Keratinocyte (primary cell): ENCODE measurements around the gene DCAF7. TPM values are rescaled to one million over a fixed set of nuclear protein-coding genes. Genes with fewer than 3 reads are reported as not detected.

Source experiments
- DNase-seq: peaks from one replicate; pipeline ENCODE4 v3.0.0-alpha.2; 2011; ENCODE audit warnings: low read depth, missing footprints, low spot score
- FAIRE-seq: peaks from 2 replicates; lab custom pipeline; 2011; peaks lifted over from hg19 to GRCh38; lab: Jason Lieb, UNC
- H2AFZ ChIP-seq: 2 replicates; pipeline ENCODE4 v1.6.0; 2012; ENCODE audit warnings: low read length, control low read depth, inconsistent platforms; ENCODE audit not compliant: control insufficient read depth
- H3K27ac ChIP-seq: 2 replicates; pipeline ENCODE4 v1.5.1; 2011; ENCODE audit warnings: low read length; ENCODE audit not compliant: control insufficient read depth, insufficient read depth
- H3K27me3 ChIP-seq: 3 replicates; pipeline ENCODE4 v1.6.0; 2011; ENCODE audit warnings: low read length; ENCODE audit not compliant: control insufficient read depth, insufficient read depth; ENCODE audit errors: extremely low read depth
- H3K36me3 ChIP-seq, 2 experiments: 2 replicates in 1 of 2; 3 replicates in 1 of 2; pipeline ENCODE4 v1.5.1; 2011; ENCODE audit warnings: low read length in 2 of 2, mild to moderate bottlenecking in 1 of 2; ENCODE audit not compliant: control insufficient read depth in 2 of 2, insufficient read depth in 2 of 2; ENCODE audit errors: extremely low read depth in 1 of 2
- H3K4me1 ChIP-seq: 3 replicates; pipeline ENCODE4 v1.5.1; 2011; ENCODE audit warnings: low read length; ENCODE audit not compliant: control insufficient read depth, insufficient read depth; ENCODE audit errors: extremely low read depth
- H3K4me2 ChIP-seq: 3 replicates; pipeline ENCODE4 v1.6.0; 2011; ENCODE audit warnings: low read depth, low read length; ENCODE audit not compliant: control insufficient read depth, insufficient read depth; ENCODE audit errors: extremely low read depth
- H3K4me3 ChIP-seq, 3 experiments: fragments of 200-600 bp in 1 of 3; sonication (generic) in 1 of 3; 2 replicates in 2 of 3; 3 replicates in 1 of 3; pipeline ENCODE4 v1.5.1; 2011 to 2016; ENCODE audit warnings: low read length in 3 of 3, mild to moderate bottlenecking in 3 of 3, control low read depth in 2 of 3, inconsistent platforms in 1 of 3, low read depth in 1 of 3, mixed read lengths in 1 of 3, mixed run types in 1 of 3, moderate library complexity in 1 of 3; ENCODE audit not compliant: control insufficient read depth in 2 of 3, insufficient read depth in 2 of 3; ENCODE audit errors: extremely low read depth in 1 of 3
- H3K79me2 ChIP-seq: 2 replicates; pipeline ENCODE4 v1.6.0; 2012; ENCODE audit warnings: low read length; ENCODE audit not compliant: control insufficient read depth, insufficient read depth
- H3K9ac ChIP-seq: 3 replicates; pipeline ENCODE4 v1.6.0; 2011; ENCODE audit warnings: low read length; ENCODE audit not compliant: control insufficient read depth, insufficient read depth; ENCODE audit errors: extremely low read depth
- H3K9me1 ChIP-seq: 3 replicates; pipeline ENCODE4 v1.6.0; 2011; ENCODE audit warnings: low read length; ENCODE audit not compliant: control insufficient read depth, insufficient read depth; ENCODE audit errors: extremely low read depth
- H3K9me3 ChIP-seq: 2 replicates; pipeline ENCODE4 v1.5.1; 2012; ENCODE audit warnings: low read depth, low read length; ENCODE audit not compliant: control insufficient read depth
- H4K20me1 ChIP-seq: 3 replicates; pipeline ENCODE4 v1.6.0; 2011; ENCODE audit warnings: low read length; ENCODE audit not compliant: control insufficient read depth, insufficient read depth; ENCODE audit errors: extremely low read depth
- CTCF ChIP-seq, 3 experiments: IDR thresholded peaks in 1 of 3; conservative IDR thresholded peaks in 1 of 3; optimal IDR thresholded peaks in 1 of 3; 2 replicates in 2 of 3; 3 replicates in 1 of 3; pipeline versions ENCODE3 to v1.5.1; 2011; ENCODE audit warnings: low read length in 3 of 3, mild to moderate bottlenecking in 3 of 3, moderate library complexity in 2 of 3, control low read depth in 1 of 3, inconsistent platforms in 1 of 3; ENCODE audit not compliant: insufficient read depth in 2 of 3; ENCODE audit errors: extremely low read depth in 1 of 3
- EZH2 ChIP-seq: IDR thresholded peaks from one replicate; pipeline ENCODE4 v1.6.1; 2012; ENCODE audit warnings: inconsistent platforms, mild to moderate bottlenecking, low read length, moderate library complexity
- dilution Hi-C: fragments of 300-500 bp; cut with MboI; formaldehyde crosslinking; loops from one replicate; pipeline ENCODE4 v1.7.0; 2020; ENCODE audit warnings: low sequenced_read_pairs; ENCODE audit not compliant: extremely low pct_ligation_motif_present
- polyA plus RNA-seq, 5 experiments: library from polyadenylated mRNA; depleted of rRNA in 3 of 5; stranded (reverse) in 3 of 5; stranded (forward) in 1 of 5; unstranded in 1 of 5; fragments of >200 nt; gene quantifications; 1 replicate in 1 of 5; 2 replicates in 3 of 5; 3 replicates in 1 of 5; pipeline versions ENCODE4 v1.2.1 to v1.2.3, GENCODE V29; 2011 to 2012; ENCODE audit warnings: missing spikeins in 2 of 5, low read depth in 1 of 5, low replicate concordance in 1 of 5

Gene DCAF7
- polyA plus RNA-seq, 1 donor (not counting 4 experiments of a cell fraction or from before 2014, with no cell fraction given), result 32.6 TPM

- dilution Hi-C loops, result no loop called here
- FAIRE-seq, result no peak
- TF ChIP-seq EZH2 (no peak), CTCF (optimal IDR thresholded peaks at IDR 0.05 in 1 of 3, IDR thresholded peaks at IDR 0.05 in 1 of 3, conservative IDR thresholded peaks at IDR 0.05 in 1 of 3; ENCODE audit: extremely low read depth in 1 of 3, insufficient read depth in 2 of 3, low read length in 3 of 3) (no peak)
These were observed 31.0 kb upstream of the DCAF7 start for GRCh38 chr17:63519116-63519881.

DNA sequence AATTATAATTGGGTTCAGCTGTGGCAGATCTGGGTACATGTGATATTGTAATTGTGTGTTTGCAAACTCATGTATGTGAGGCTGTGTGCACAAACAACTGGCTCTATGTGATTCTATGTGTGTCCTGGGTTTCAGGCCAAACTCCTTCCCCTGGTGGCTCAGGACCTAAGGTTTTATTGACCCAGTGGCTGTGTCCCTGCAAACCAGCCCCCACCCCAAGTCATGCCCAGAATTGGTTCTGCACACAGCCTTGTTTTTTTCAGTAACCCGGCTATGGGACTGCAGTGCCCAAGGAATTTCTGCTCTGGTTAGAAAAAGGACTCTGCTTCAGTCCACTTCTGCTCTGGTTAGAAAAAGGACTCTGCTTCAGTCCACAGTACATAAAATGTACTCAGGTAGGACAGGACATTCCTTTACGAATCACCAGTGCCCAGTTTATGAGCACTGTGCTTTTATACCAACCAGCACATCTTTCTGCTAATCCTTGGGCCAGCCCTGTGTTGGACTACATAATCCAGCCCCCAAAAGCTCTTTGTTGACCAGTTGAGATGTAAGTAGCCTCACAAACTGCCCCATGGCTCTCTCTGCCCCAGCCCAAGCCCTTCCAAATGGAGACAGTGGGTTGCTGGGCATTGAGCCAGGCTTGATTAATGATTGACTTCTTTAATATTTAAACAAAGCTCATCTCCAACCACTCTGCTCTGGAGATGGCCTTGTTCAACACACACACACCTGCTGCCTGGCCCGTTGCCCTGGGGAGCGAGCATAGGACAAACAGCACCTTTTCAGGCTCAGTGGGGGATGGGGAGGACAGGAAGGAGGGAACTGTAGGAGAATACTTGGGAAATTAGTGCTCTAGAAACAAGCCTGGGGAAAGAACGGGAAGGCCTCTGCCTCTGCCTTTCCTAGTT lies 30.1 kb upstream of the DCAF7 start:
- Histone ChIP-seq H3K79me2 (no peaks in the 10 kb centered on the region), H3K4me1 (no peaks in the 10 kb centered on the region), H3K4me3 (no peak overlapping the region), H3K9me3 (no peaks in the 10 kb centered on the region), H3K9ac (no peak overlapping the region), H3K27me3 (peaks cover 20% of the 10 kb centered on the region), H2AFZ (no peak overlapping the region), H3K9me1 (no peaks in the 10 kb centered on the region), H3K36me3 (no peaks in the 10 kb centered on the region), H3K27ac (no peak overlapping the region), H3K4me2 (no peak overlapping the region), H4K20me1 (no peaks in the 10 kb centered on the region)
- no peak for TF ChIP-seq CTCF (optimal IDR thresholded peaks at IDR 0.05 in 1 of 3, IDR thresholded peaks at IDR 0.05 in 1 of 3, conservative IDR thresholded peaks at IDR 0.05 in 1 of 3; ENCODE audit: extremely low read depth in 1 of 3, insufficient read depth in 2 of 3, low read length in 3 of 3)
- TF ChIP-seq EZH2, result no peak
- FAIRE-seq, result no peak
- dilution Hi-C loops, result no loop called here
- DNase-seq, result no peak

More at GRCh38 chr17:63519116-63519881, 31.0 kb upstream of the DCAF7 start:
- H3K79me2 ChIP-seq, result no peaks in the 10 kb centered on the region
- no peak overlapping the region for H3K9ac ChIP-seq
- no peaks in the 10 kb centered on the region for H3K9me3 ChIP-seq
- H2AFZ ChIP-seq, result no peak overlapping the region
- no peak overlapping the region for H3K27ac ChIP-seq
- no peaks in the 10 kb centered on the region for H3K36me3 ChIP-seq
- H3K9me1 ChIP-seq, result no peaks in the 10 kb centered on the region
- H4K20me1 ChIP-seq, result no peaks in the 10 kb centered on the region
- no peak for DNase-seq
- no peak overlapping the region for H3K4me3 ChIP-seq
- H3K4me2 ChIP-seq, result no peak overlapping the region
- H3K4me1 ChIP-seq, result no peaks in the 10 kb centered on the region
- peaks cover 13% of the 10 kb centered on the region for H3K27me3 ChIP-seq
